Sigmoid colon (tissue), 4 donors: ENCODE results near the gene PRXL2B.

Source experiments
- EP300 ChIP-seq, 4 donors: sonication (generic); formaldehyde crosslinking; IDR thresholded peaks; one replicate each; pipeline ENCODE4 v1.6.1; 2017; ENCODE audit warnings: antibody characterized with exemption in 4 of 4
- POLR2A ChIP-seq, 2 donors: fragments of 450-650 bp; IDR thresholded peaks; one replicate each; pipeline ENCODE4 v1.6.1; 2016; ENCODE audit warnings: antibody characterized with exemption in 2 of 2, mild to moderate bottlenecking in 2 of 2, moderate library complexity in 2 of 2
- POLR2AphosphoS5 ChIP-seq, 4 donors: sonication (generic); formaldehyde crosslinking; IDR thresholded peaks; one replicate each; pipeline ENCODE4 v1.6.1; 2017; ENCODE audit warnings: antibody characterized with exemption in 4 of 4
- TF ChIP-seq, protein P1 (sequence below), 4 experiments: fragments of 450-650 bp in 3 of 4; fragments of 200-600 bp in 1 of 4; IDR thresholded peaks; one replicate each; pipeline ENCODE4 v1.5.1; 2016 to 2019; ENCODE audit warnings: antibody characterized with exemption in 4 of 4, mild to moderate bottlenecking in 3 of 4, moderate library complexity in 2 of 4

DNA sequence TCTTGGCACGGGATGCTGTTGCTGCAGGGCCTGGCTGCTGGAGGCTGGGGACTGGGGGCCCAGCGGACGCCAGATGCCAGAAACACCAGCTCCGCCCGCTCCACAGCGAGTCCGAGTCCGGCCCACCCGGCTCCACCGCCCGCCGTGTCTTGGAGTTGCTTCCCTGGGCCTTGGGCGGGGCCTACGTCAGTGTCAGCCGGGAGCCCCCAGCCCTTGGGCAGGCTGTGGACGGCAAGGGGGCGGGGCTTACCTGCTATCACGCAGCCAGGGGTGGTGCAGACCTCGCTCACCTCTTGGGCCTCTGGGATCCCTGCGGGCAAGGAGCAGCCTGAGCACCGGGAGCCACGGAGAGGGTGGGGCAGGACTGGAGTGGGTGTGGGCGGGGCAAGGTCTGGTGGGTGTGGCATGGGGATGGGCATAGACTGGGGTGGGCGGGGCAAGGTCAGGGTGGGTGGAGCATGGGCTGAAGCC lies 24.5 kb downstream of the PRXL2B start:
- TF ChIP-seq, protein P1, sequence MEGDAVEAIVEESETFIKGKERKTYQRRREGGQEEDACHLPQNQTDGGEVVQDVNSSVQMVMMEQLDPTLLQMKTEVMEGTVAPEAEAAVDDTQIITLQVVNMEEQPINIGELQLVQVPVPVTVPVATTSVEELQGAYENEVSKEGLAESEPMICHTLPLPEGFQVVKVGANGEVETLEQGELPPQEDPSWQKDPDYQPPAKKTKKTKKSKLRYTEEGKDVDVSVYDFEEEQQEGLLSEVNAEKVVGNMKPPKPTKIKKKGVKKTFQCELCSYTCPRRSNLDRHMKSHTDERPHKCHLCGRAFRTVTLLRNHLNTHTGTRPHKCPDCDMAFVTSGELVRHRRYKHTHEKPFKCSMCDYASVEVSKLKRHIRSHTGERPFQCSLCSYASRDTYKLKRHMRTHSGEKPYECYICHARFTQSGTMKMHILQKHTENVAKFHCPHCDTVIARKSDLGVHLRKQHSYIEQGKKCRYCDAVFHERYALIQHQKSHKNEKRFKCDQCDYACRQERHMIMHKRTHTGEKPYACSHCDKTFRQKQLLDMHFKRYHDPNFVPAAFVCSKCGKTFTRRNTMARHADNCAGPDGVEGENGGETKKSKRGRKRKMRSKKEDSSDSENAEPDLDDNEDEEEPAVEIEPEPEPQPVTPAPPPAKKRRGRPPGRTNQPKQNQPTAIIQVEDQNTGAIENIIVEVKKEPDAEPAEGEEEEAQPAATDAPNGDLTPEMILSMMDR (IDR thresholded peaks at IDR 0.05), result no peak
- TF ChIP-seq POLR2A (IDR thresholded peaks at IDR 0.05) (no peak), EP300 (IDR thresholded peaks at IDR 0.05) (no peak), POLR2AphosphoS5 (IDR thresholded peaks at IDR 0.05) (no peak)
